Thoracic aorta (tissue), 2 donors: ENCODE data around the gene LYST. TPM values are rescaled to one million over a fixed set of nuclear protein-coding genes. Genes with fewer than 3 reads are reported as not detected.

Experiments used
- ATAC-seq: fragments of 150-250 bp; one replicate; pipeline ENCODE4 v1.8.0; 2017; ENCODE audit warnings: low read depth; ENCODE audit not compliant: insufficient number of reproducible peaks, low FRiP score
- DNase-seq: peaks from one replicate; pipeline ENCODE4 v3.0.0-alpha.2; 2020; ENCODE audit warnings: low spot score
- H3K27ac ChIP-seq, 2 donors: fragments of 200-600 bp; sonication (generic); 1 replicate in 1 of 2; 2 replicates in 1 of 2; pipeline ENCODE4 v1.5.1; 2016; ENCODE audit warnings: mild to moderate bottlenecking in 2 of 2, moderate library complexity in 2 of 2
- H3K27me3 ChIP-seq: fragments of 200-600 bp; sonication (generic); replicated peaks from 2 replicates; pipeline ENCODE4 v1.6.0; 2016; ENCODE audit warnings: mild to moderate bottlenecking; ENCODE audit not compliant: insufficient read depth
- H3K36me3 ChIP-seq: fragments of 200-600 bp; sonication (generic); one replicate; pipeline ENCODE4 v1.5.1; 2016
- H3K4me1 ChIP-seq, 2 donors: fragments of 200-600 bp; sonication (generic); 1 replicate in 1 of 2; 2 replicates in 1 of 2; pipeline versions ENCODE4 v1.5.1 to v1.6.0; 2016; ENCODE audit warnings: low read depth in 2 of 2, mild to moderate bottlenecking in 1 of 2; ENCODE audit not compliant: control insufficient read depth in 1 of 2
- H3K4me3 ChIP-seq: fragments of 200-600 bp; sonication (generic); 2 replicates; pipeline ENCODE4 v1.5.1; 2016; ENCODE audit warnings: mild to moderate bottlenecking
- H3K9me3 ChIP-seq: fragments of 200-600 bp; sonication (generic); 2 replicates; pipeline ENCODE4 v1.5.1; 2016
- total RNA-seq, 2 donors: library from RNA; depleted of rRNA; stranded (reverse); fragments of >200 nt; gene quantifications; one replicate each; pipeline versions ENCODE4 v1.1.0 to v1.2.3, GENCODE V29; 2016
- TF ChIP-seq, protein P1 (sequence below): fragments of 200-600 bp; sonication (generic); IDR thresholded peaks from one replicate; pipeline ENCODE4 v1.5.1; 2019; ENCODE audit warnings: antibody characterized with exemption

Gene LYST
- total RNA-seq, 2 donors from 2014 or later = 32.5 to 32.8 TPM

DNA sequence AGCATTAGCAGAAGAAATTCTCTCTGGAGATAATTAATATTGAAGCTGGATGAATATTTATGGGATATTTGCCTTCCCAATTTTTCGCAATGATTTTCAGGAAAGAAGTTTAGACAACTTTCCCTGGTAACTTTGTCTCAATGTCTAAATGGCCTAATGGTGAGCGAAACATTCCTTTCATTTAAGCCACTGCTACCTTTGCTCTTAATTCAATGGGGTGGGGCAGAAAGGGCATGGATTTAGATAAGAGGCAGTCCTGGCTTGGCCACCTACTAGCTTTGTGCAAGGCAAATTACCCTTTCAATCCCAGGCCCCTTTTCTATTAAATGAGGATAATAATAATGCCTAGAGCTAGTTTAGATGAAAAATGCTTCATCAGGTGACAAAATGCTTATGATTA is 27.1 kb upstream of the LYST start:
- no peak overlapping the region for H3K4me3 ChIP-seq

DNA sequence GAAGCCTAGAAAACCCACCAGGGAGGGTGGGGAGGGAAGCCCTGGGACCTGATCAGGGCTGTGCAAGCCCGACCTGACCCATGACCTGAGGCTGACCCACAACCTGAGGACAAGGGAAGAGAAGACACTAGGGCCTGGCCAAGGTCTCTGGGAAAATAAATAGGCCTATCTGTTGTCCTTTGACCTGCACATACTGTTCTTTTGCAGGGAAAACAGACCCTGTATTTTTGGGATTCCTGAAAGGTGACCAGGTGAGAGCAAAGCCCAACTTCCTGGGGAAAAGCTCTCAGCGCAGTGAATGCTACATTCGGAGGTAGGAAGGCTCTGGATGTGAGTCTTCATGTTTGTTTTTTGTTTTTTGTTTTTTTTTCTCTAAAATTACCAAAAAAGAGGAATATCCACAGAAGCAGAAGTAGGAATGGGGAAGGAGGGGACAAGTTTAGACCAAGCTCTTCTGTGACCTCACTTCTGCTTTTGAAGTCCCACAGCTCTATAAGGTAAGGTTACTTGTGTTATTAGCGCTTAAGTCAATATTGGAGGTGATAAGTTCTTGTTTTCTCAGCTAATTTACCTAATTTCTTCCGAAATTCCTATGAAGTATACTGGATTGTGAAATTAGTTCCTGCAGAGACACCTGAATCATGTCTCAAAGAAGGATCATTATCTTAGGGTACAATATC is 26.2 kb upstream of the LYST start:
- H3K9me3 ChIP-seq = no peaks in the 10 kb centered on the region
- no peaks in the 10 kb centered on the region for H3K27me3 ChIP-seq
- TF ChIP-seq, protein P1, sequence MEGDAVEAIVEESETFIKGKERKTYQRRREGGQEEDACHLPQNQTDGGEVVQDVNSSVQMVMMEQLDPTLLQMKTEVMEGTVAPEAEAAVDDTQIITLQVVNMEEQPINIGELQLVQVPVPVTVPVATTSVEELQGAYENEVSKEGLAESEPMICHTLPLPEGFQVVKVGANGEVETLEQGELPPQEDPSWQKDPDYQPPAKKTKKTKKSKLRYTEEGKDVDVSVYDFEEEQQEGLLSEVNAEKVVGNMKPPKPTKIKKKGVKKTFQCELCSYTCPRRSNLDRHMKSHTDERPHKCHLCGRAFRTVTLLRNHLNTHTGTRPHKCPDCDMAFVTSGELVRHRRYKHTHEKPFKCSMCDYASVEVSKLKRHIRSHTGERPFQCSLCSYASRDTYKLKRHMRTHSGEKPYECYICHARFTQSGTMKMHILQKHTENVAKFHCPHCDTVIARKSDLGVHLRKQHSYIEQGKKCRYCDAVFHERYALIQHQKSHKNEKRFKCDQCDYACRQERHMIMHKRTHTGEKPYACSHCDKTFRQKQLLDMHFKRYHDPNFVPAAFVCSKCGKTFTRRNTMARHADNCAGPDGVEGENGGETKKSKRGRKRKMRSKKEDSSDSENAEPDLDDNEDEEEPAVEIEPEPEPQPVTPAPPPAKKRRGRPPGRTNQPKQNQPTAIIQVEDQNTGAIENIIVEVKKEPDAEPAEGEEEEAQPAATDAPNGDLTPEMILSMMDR = no peak
- H3K36me3 ChIP-seq = no peaks in the 10 kb centered on the region
- ATAC-seq (no peak), DNase-seq (no peak)
- H3K4me3 ChIP-seq = no peak overlapping the region
- no peak overlapping the region for H3K27ac ChIP-seq
- H3K4me1 ChIP-seq = no peaks in the 10 kb centered on the region

More for the DNA sequence above, 27.1 kb upstream of the LYST start:
- no peaks in the 10 kb centered on the region for H3K27me3 ChIP-seq
- ATAC-seq (no peak), DNase-seq (no peak)
- H3K4me1 ChIP-seq = no peaks in the 10 kb centered on the region
- no peaks in the 10 kb centered on the region for H3K9me3 ChIP-seq
- no peak overlapping the region for H3K27ac ChIP-seq
- H3K36me3 ChIP-seq = no peaks in the 10 kb centered on the region
- TF ChIP-seq, protein P1 = no peak

DNA sequence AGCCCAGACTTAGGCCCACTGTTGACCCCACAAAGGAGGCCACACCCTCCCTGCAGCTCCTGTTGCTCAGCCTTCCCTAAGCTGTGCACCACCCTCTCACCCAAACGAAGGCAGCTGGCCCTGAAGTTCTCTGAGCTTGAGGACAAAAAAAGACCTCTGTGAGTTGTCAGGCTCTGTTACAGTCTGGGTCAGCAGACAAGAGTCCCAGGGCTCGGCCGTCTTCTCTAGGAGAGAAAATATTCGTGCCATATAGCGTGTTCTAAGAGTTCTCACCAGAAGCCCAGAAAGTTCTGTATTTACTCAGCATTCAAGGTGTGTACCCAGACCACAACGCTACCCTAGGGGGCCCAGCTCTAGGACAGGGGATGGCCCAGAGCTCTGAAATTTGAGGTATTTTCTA is 25.5 kb upstream of the LYST start:
- H3K27ac ChIP-seq = no peak overlapping the region
- no peak overlapping the region for H3K4me3 ChIP-seq
- no peaks in the 10 kb centered on the region for H3K27me3 ChIP-seq
- no peaks in the 10 kb centered on the region for H3K4me1 ChIP-seq
- no peak for ATAC-seq
- no peak for DNase-seq
- TF ChIP-seq, protein P1 = no peak
- no peaks in the 10 kb centered on the region for H3K36me3 ChIP-seq
- no peaks in the 10 kb centered on the region for H3K9me3 ChIP-seq

DNA sequence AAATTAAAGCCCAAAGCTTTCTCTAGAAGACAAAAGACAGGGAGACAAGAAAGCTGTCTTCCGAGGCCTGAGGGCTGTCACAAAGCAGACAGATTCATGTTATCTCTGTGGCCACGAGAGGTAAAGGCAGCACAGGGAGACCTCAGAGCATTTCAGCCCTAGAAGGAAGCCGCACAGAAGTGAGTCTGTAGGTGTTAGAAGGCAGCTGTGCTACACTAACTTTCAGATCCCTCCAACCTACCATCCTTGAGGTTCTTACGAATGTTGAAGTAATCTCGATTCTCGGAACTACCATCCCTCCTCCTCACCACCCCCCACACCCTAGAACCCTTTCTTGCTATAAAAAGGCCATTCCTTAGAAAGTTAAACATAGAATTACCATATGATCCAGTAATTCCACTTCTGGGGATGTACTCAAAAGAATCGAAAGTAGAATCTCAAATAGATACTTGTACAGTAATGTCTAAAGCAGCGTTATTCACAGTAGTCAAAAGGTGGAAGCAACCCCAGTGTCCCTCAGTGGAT is 21.5 kb upstream of the LYST start:
- no peak overlapping the region for H3K4me3 ChIP-seq
- DNase-seq = no peak
- no peak overlapping the region for H3K27ac ChIP-seq
- no peaks in the 10 kb centered on the region for H3K27me3 ChIP-seq
- ATAC-seq = no peak
- TF ChIP-seq, protein P1 = no peak
- H3K36me3 ChIP-seq = no peaks in the 10 kb centered on the region
- H3K4me1 ChIP-seq = peaks cover 0 to 7% of the 10 kb centered on the region in 2 donors
- H3K9me3 ChIP-seq = no peaks in the 10 kb centered on the region

DNA sequence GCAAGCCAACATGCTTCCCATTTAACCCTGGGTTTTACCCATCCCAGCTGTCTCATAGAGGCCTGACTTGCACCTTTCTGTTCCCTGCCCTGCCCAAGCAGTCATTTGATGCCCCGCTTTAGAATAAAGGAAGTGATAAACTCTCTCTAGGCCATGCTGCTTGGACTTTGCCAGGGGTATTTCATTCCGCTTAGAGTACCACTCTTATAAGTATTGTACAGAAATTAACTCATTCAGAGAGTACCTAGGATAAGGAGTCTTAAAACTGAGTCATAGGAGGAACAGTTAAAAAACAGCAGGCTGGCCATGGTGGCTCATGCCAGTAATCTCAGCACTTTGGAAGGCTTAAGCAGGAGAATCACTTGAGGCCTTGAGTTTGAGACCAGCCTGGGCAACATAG is 21.0 kb upstream of the LYST start:
- H3K4me3 ChIP-seq = no peak overlapping the region
- TF ChIP-seq, protein P1 = no peak
- no peak overlapping the region for H3K27ac ChIP-seq
- ATAC-seq (no peak), DNase-seq (no peak)
- peaks cover 4 to 12% of the 10 kb centered on the region in 2 donors for H3K4me1 ChIP-seq
- no peaks in the 10 kb centered on the region for H3K36me3 ChIP-seq
- no peaks in the 10 kb centered on the region for H3K9me3 ChIP-seq
- no peaks in the 10 kb centered on the region for H3K27me3 ChIP-seq
